Astrocyte of the spinal cord (primary cell): ENCODE results near the gene SOX5.

Experiments used
- DNase-seq: peaks from one replicate; pipeline ENCODE4 v3.0.0; 2011; ENCODE audit warnings: low read depth, low spot score
- H3K4me3 ChIP-seq: 2 replicates; pipeline ENCODE4 v1.5.1; 2011; ENCODE audit warnings: low read depth, mild to moderate bottlenecking, low read length, moderate library complexity
- CTCF ChIP-seq: IDR thresholded peaks from 2 replicates; pipeline ENCODE4 v1.5.1; 2012; ENCODE audit warnings: low read depth, mild to moderate bottlenecking, low read length, inconsistent platforms
- in situ Hi-C: cut with HindIII; loops from 2 replicates; pipeline ENCODE4 v1.10.0; 2017; ENCODE audit warnings: low sequenced_read_pairs

The SOX5 gene

GRCh38 chr12:23686095-23686494, 263.4 kb downstream of the SOX5 start:
- DNase-seq = no peak
- no peak overlapping the region for H3K4me3 ChIP-seq
- TF ChIP-seq CTCF = no peak
- in situ Hi-C loops = no loop called here

GRCh38 chr12:23684121-23684520, 265.3 kb downstream of the SOX5 start:
- peak; percentile 83 for DNase-seq
- no peak for TF ChIP-seq CTCF
- H3K4me3 ChIP-seq = no peak overlapping the region
- in situ Hi-C loops = no loop called here

- in situ Hi-C loops = no loop called here
- no peak for TF ChIP-seq CTCF
- H3K4me3 ChIP-seq = no peak overlapping the region
Measured at GRCh38 chr12:23681237-23681636, 268.2 kb downstream of the SOX5 start.

GRCh38 chr12:23674064-23674463, 275.4 kb downstream of the SOX5 start:
- in situ Hi-C loops = no loop called here
- DNase-seq = no peak
- no peak overlapping the region for H3K4me3 ChIP-seq
- no peak for TF ChIP-seq CTCF

More at GRCh38 chr12:23681237-23681636, 268.2 kb downstream of the SOX5 start:
- DNase-seq = no peak

GRCh38 chr12:23671881-23672280, 277.6 kb downstream of the SOX5 start:
- H3K4me3 ChIP-seq = no peak overlapping the region
- no peak for DNase-seq
- no peak for TF ChIP-seq CTCF
- in situ Hi-C loops = no loop called here

- no peak for TF ChIP-seq CTCF
- DNase-seq = no peak
- no peak overlapping the region for H3K4me3 ChIP-seq
- in situ Hi-C loops = no loop called here
Measured at GRCh38 chr12:23670684-23671083, 278.8 kb downstream of the SOX5 start.

GRCh38 chr12:23669691-23670090, 279.8 kb downstream of the SOX5 start:
- no peak for DNase-seq
- no peak overlapping the region for H3K4me3 ChIP-seq
- in situ Hi-C loops = no loop called here
- no peak for TF ChIP-seq CTCF
